BJ (cell line): Measurements from ENCODE around the gene NLRP1. TPM values are rescaled to one million over a fixed set of nuclear protein-coding genes. Genes with fewer than 3 reads are reported as not detected.

Experiments
- CTCF ChIA-PET: fragments of 350-600 bp; formaldehyde crosslinking; extraction: SDS; loops from one replicate; lab custom pipeline; 2021; ENCODE audit warnings: antibody characterized with exemption, inconsistent platforms; lab: Yijun Ruan, JAX
- POLR2A ChIA-PET: fragments of 300-600 bp; sonication (Branson Sonifier 250); formaldehyde crosslinking; extraction: SDS; loops from one replicate; lab custom pipeline; 2021; ENCODE audit warnings: antibody characterized with exemption; lab: Charles Lee
- DNase-seq: peaks from one replicate; pipeline ENCODE4 v3.0.0-alpha.2; 2011; ENCODE audit warnings: low read depth
- H3K27me3 ChIP-seq: 2 replicates; pipeline ENCODE4 v1.6.0; 2011; ENCODE audit warnings: low read length; ENCODE audit not compliant: control insufficient read depth, insufficient read depth
- H3K36me3 ChIP-seq: 2 replicates; pipeline ENCODE4 v1.5.1; 2011; ENCODE audit warnings: low read length; ENCODE audit not compliant: control insufficient read depth, insufficient read depth
- H3K4me3 ChIP-seq: 2 replicates; pipeline ENCODE4 v1.5.1; 2011; ENCODE audit warnings: low read depth, mild to moderate bottlenecking, control low read depth, low read length
- CTCF ChIP-seq: IDR thresholded peaks from 2 replicates; pipeline ENCODE4 v1.5.1; 2011; ENCODE audit warnings: low read depth, mild to moderate bottlenecking, control low read depth, inconsistent platforms, low read length, moderate library complexity; ENCODE audit not compliant: insufficient read depth
- polyA plus RNA-seq: library from polyadenylated mRNA; depleted of rRNA; stranded (reverse); fragments of >200 nt; gene quantifications from 2 replicates; pipeline ENCODE4 v1.2.3, GENCODE V29; 2011

The NLRP1 gene
- polyA plus RNA-seq, 1 experiment: 29.3 TPM

GRCh38 chr17:5501685-5502084 is 82.6 kb downstream of the NLRP1 start:
- Histone ChIP-seq H3K27me3 (no peaks in the 10 kb centered on the region), H3K36me3 (peaks cover 5% of the 10 kb centered on the region), H3K4me3 (no peak overlapping the region)
- no peak for TF ChIP-seq CTCF
- POLR2A ChIA-PET: no interaction called here
- CTCF ChIA-PET: no interaction called here
- no peak for DNase-seq

GRCh38 chr17:5500589-5501391 is 83.5 kb downstream of the NLRP1 start:
- H3K4me3 ChIP-seq: peak overlapping the region; percentile 69
- no peaks in the 10 kb centered on the region for H3K27me3 ChIP-seq
- ChIA-PET POLR2A (no interaction called here), CTCF (interaction anchor here (0.9 to 2.4 kb wide), 6 partner anchors 10 to 298 kb away, joined by 3 to 12 read pairs (median 4); partner anchors contain the start of genes C1QBP, DERL2 and MIS12)
- peak; percentile 53 for DNase-seq
- peaks cover 5% of the 10 kb centered on the region for H3K36me3 ChIP-seq
- TF ChIP-seq CTCF: no peak

- peaks cover 4% of the 10 kb centered on the region for H3K36me3 ChIP-seq
- ChIA-PET POLR2A (no interaction called here), CTCF (interaction anchor here (0.6 to 2.4 kb wide), 7 partner anchors 11 to 297 kb away, joined by 3 to 12 read pairs (median 4); partner anchors contain the start of genes C1QBP, DERL2 and MIS12)
- H3K4me3 ChIP-seq: peak overlapping the region; percentile 69
- H3K27me3 ChIP-seq: no peaks in the 10 kb centered on the region
- DNase-seq: no peak
- no peak for TF ChIP-seq CTCF
Observed at GRCh38 chr17:5500247-5500588, 84.1 kb downstream of the NLRP1 start.

GRCh38 chr17:5499476-5500231 is 84.7 kb downstream of the NLRP1 start:
- CTCF ChIA-PET: interaction anchor here (0.6 to 2.4 kb wide), 7 partner anchors 11 to 297 kb away, joined by 3 to 12 read pairs (median 4); partner anchors contain the start of genes C1QBP, DERL2 and MIS12
- TF ChIP-seq CTCF: no peak

GRCh38 chr17:5492970-5493369 is 91.3 kb downstream of the NLRP1 start:
- ChIA-PET POLR2A (no interaction called here), CTCF (no interaction called here)
- no peak for TF ChIP-seq CTCF
- no peak overlapping the region for H3K4me3 ChIP-seq
- DNase-seq: no peak
- H3K36me3 ChIP-seq: peaks cover 2% of the 10 kb centered on the region
- no peaks in the 10 kb centered on the region for H3K27me3 ChIP-seq

More at GRCh38 chr17:5499476-5500231, 84.7 kb downstream of the NLRP1 start:
- DNase-seq: no peak
- POLR2A ChIA-PET: interaction anchor here (0.6 kb wide), 1 partner anchor 60 kb away, joined by 4 read pairs; no protein-coding TSS in a partner anchor
- Histone ChIP-seq H3K36me3 (peaks cover 3% of the 10 kb centered on the region), H3K4me3 (peak overlapping the region; percentile 69), H3K27me3 (no peaks in the 10 kb centered on the region)
